ENCODE results near the gene DLAT.

- no peak for TF ChIP-seq CTCF (conservative IDR thresholded peaks at IDR 0.05 in 1 of 2, IDR thresholded peaks at IDR 0.05 in 1 of 2; ENCODE audit: extremely low read depth in 1 of 2, insufficient read depth in 1 of 2, low read depth in 1 of 2, low read length in 2 of 2)
- TF ChIP-seq EZH2 (IDR thresholded peaks at IDR 0.05; ENCODE audit: borderline replicate concordance, low read length), result no peak
Observed at GRCh38 chr11:112019066-112019465, 6.1 kb upstream of the DLAT start.

All from mammary epithelial cell (primary cell).